Adrenal gland (tissue), 12 donors: ENCODE results near the gene LINS1. TPM values are rescaled to one million over a fixed set of nuclear protein-coding genes. Genes with fewer than 3 reads are reported as not detected.

Experiments
- DNase-seq, 7 donors: peaks; one replicate each; pipeline ENCODE4 v3.0.0-alpha.2; 2019 to 2020
- H3K27ac ChIP-seq, 5 donors: fragments of 200-600 bp; sonication (generic) in 4 of 5; 1 replicate in 3 of 5; 2 replicates in 2 of 5; pipeline versions ENCODE4 v1.5.1 to v1.8.0; 2016 to 2020; ENCODE audit warnings: mild to moderate bottlenecking in 1 of 5
- H3K27me3 ChIP-seq: fragments of 200-600 bp; 2 replicates; pipeline ENCODE4 v1.8.0; 2021
- H3K36me3 ChIP-seq, 2 donors: fragments of 200-600 bp; replicated peaks in 1 of 2; 1 replicate in 1 of 2; 2 replicates in 1 of 2; pipeline versions ENCODE4 v1.5.1 to v1.8.0; 2018 to 2022
- H3K4me1 ChIP-seq, 2 donors: fragments of 200-600 bp; replicated peaks in 1 of 2; 1 replicate in 1 of 2; 2 replicates in 1 of 2; pipeline versions ENCODE4 v1.5.1 to v1.8.0; 2018 to 2021
- H3K4me3 ChIP-seq, 4 donors: fragments of 200-600 bp; sonication (generic) in 3 of 4; one replicate each; pipeline ENCODE4 v1.5.1; 2016 to 2018
- H3K9me3 ChIP-seq, 3 donors: fragments of 200-600 bp; sonication (generic) in 1 of 3; replicated peaks in 1 of 3; 1 replicate in 2 of 3; 2 replicates in 1 of 3; pipeline versions ENCODE4 v1.5.1 to v1.8.0; 2016 to 2021
- POLR2A ChIP-seq, 2 donors: fragments of 450-650 bp; IDR thresholded peaks; one replicate each; pipeline ENCODE4 v1.6.1; 2017; ENCODE audit warnings: antibody characterized with exemption in 2 of 2, mild to moderate bottlenecking in 2 of 2, moderate library complexity in 1 of 2
- WGBS, 4 donors: extraction: QIAGEN DNeasy Blood & Tissue Kit in 2 of 4; methylation state at CpG; one replicate each; pipeline versions ENCODE4 v1.1.5 to v1.1.7; 2013 to 2017; 5-methylcytosine and 5-hydroxymethylcytosine counted together
- intact Hi-C, 2 donors: fragments of 100-400 bp; cut with DNase I; formaldehyde crosslinking; loops; one replicate each; pipeline versions ENCODE4 v1.14.1 to v1.15.0; 2022 to 2023
- polyA plus RNA-seq, 3 donors: library from polyadenylated mRNA; stranded (reverse); fragments of 200-250 nt in 2 of 3; fragments of 350-450 nt in 1 of 3; fragmentation: Illumina TruSeq in 1 of 3; extraction: RNeasy Lipid Tissue Mini Kit (QIAGEN cat#74804) in 1 of 3; gene quantifications; one replicate each; pipeline ENCODE4 v1.2.3, GENCODE V29; 2013 to 2014
- total RNA-seq, 9 donors: library from RNA; depleted of rRNA in 4 of 9; stranded (reverse); fragments of >200 nt in 4 of 9; fragments of 120-200 nt in 1 of 9; fragmentation: NEBNext Ultra II Directional in 1 of 9; extraction: Animal tissue kit (Norgen Biotek cat#: 25700) in 1 of 9; gene quantifications; one replicate each; pipeline versions ENCODE4 v1.1.0 to v1.2.4, GENCODE V29; 2013 to 2023
- TF ChIP-seq, protein P1 (sequence below), 6 experiments: fragments of 450-650 bp in 4 of 6; fragments of 200-600 bp in 2 of 6; sonication (generic) in 1 of 6; IDR thresholded peaks; 1 replicate in 5 of 6; 2 replicates in 1 of 6; pipeline versions ENCODE4 v1.5.1 to v1.8.0; 2016 to 2021; ENCODE audit warnings: antibody characterized with exemption in 6 of 6, mild to moderate bottlenecking in 2 of 6, moderate library complexity in 1 of 6
- donor health status: healthy with polysubstance abuse.
- donor health status: Bipolar disorder and iron deficiency.
- donor health status: DM: yes; HTN: yes; CAD: no.
- donor health status: DM: no; HTN: no; CAD: no.
- donor health status: DM: no; HTN: no; CAD: no.
- donor health status: DM: yes; HTN: yes; CAD: no.

LINS1 gene
- total and polyA plus RNA-seq, 12 donors, result 7.4 to 23.5 (median 12.2) TPM

- intact Hi-C loops, result no loop called here
- Histone ChIP-seq H3K9me3 (no peaks in the 10 kb centered on the region), H3K36me3 (no peaks in the 10 kb centered on the region), H3K4me3 (no peak overlapping the region), H3K27ac (no peak overlapping the region), H3K4me1 (peaks cover 0 to 10% of the 10 kb centered on the region in 2 donors), H3K27me3 (no peaks in the 10 kb centered on the region)
- DNase-seq, result no peak
- no peak for TF ChIP-seq POLR2A (IDR thresholded peaks at IDR 0.05)
- TF ChIP-seq, protein P1, sequence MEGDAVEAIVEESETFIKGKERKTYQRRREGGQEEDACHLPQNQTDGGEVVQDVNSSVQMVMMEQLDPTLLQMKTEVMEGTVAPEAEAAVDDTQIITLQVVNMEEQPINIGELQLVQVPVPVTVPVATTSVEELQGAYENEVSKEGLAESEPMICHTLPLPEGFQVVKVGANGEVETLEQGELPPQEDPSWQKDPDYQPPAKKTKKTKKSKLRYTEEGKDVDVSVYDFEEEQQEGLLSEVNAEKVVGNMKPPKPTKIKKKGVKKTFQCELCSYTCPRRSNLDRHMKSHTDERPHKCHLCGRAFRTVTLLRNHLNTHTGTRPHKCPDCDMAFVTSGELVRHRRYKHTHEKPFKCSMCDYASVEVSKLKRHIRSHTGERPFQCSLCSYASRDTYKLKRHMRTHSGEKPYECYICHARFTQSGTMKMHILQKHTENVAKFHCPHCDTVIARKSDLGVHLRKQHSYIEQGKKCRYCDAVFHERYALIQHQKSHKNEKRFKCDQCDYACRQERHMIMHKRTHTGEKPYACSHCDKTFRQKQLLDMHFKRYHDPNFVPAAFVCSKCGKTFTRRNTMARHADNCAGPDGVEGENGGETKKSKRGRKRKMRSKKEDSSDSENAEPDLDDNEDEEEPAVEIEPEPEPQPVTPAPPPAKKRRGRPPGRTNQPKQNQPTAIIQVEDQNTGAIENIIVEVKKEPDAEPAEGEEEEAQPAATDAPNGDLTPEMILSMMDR (IDR thresholded peaks at IDR 0.05), result no peak
- WGBS, 4 donors, result 89 to 94% (median 91%) methylated on average over 8 of the region's 8 CpGs
Observed at GRCh38 chr15:100648951-100649350, 47.0 kb upstream of the LINS1 start.

- no peaks in the 10 kb centered on the region for H3K27me3 ChIP-seq
- intact Hi-C loops, result no loop called here
- H3K4me1 ChIP-seq, result no peaks in the 10 kb centered on the region
- H3K9me3 ChIP-seq, result no peaks in the 10 kb centered on the region
- H3K36me3 ChIP-seq, result no peaks in the 10 kb centered on the region
- 90 to 97% (median 93%) methylated on average over 5 of the region's 5 CpGs for WGBS, 4 donors
- no peak for DNase-seq
- TF ChIP-seq POLR2A (IDR thresholded peaks at IDR 0.05), result no peak
- TF ChIP-seq, protein P1 (IDR thresholded peaks at IDR 0.05), result no peak
- H3K27ac ChIP-seq, result no peak overlapping the region
- no peak overlapping the region for H3K4me3 ChIP-seq
Observed at GRCh38 chr15:100645671-100646070, 43.7 kb upstream of the LINS1 start.

GRCh38 chr15:100642950-100643338 is 41.0 kb upstream of the LINS1 start:
- no peak for DNase-seq
- intact Hi-C loops, result no loop called here
- Histone ChIP-seq H3K9me3 (no peaks in the 10 kb centered on the region), H3K36me3 (no peaks in the 10 kb centered on the region), H3K4me3 (no peak overlapping the region), H3K4me1 (no peaks in the 10 kb centered on the region), H3K27ac (no peak overlapping the region), H3K27me3 (no peaks in the 10 kb centered on the region)
- TF ChIP-seq, protein P1 (IDR thresholded peaks at IDR 0.05), result no peak
- TF ChIP-seq POLR2A (IDR thresholded peaks at IDR 0.05), result no peak
- WGBS, 4 donors, result 82 to 100% (median 92%) methylated on average over 4 of the region's 4 CpGs

- DNase-seq, result no peak
- H3K4me3 ChIP-seq, result no peak overlapping the region
- H3K27ac ChIP-seq, result no peak overlapping the region
- WGBS, 4 donors, result 83 to 90% (median 87%) methylated on average over 8 to 9 of the region's 9 CpGs
- H3K4me1 ChIP-seq, result no peaks in the 10 kb centered on the region
- H3K36me3 ChIP-seq, result no peaks in the 10 kb centered on the region
- no peaks in the 10 kb centered on the region for H3K27me3 ChIP-seq
- H3K9me3 ChIP-seq, result no peaks in the 10 kb centered on the region
- intact Hi-C loops, result no loop called here
- no peak for TF ChIP-seq POLR2A (IDR thresholded peaks at IDR 0.05)
- TF ChIP-seq, protein P1 (IDR thresholded peaks at IDR 0.05), result no peak
Observed at GRCh38 chr15:100642213-100642949, 40.4 kb upstream of the LINS1 start.
